GM18502 (cell line): ENCODE data around the gene FKBP4.
A peak's percentile ranks its signal among the peaks of the same experiment; 100 is the strongest.

Experiments
- ATAC-seq: cut with Tn5 transposase; IDR thresholded peaks from one replicate; pipeline ENCODE4 v1.9.1; 2021; ENCODE audit warnings: mild to moderate bottlenecking; ENCODE audit not compliant: unreplicated experiment, poor library complexity

FKBP4 gene

DNA sequence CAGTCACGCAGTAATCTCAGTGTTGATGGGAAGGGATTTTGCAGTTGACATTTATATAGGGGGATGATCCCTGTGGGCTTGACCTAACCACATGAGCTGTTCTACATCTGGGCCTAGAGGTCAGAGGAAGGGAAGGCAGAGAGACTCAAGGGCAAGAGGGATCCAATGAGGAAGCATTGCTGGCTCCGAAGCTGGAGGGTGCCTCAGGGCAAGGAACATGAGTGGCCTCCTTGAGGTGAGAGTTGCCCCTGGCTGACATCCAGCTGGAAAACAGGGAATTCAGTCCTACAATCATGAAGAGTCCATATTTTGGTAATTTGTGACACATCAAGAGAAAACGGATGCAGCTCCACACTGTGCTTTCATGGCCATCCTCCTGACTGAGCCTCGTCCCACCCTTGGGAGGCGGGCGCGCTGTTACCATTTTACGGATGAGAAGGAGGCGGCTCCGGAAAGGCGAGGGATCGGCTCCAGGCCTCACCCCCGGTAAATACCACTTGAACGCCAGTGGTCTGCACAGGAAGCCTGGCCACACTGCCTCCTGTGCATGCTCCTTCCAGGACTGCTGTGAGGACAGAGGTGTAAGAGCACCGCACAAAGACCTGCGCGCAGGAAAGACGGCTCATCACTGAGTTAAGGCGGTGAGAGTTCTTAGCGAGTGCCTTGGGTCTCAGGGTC is 18.5 kb upstream of the FKBP4 start:
- no peak for ATAC-seq

- ATAC-seq, result no peak
Observed at GRCh38 chr12:2779281-2779680, 15.5 kb upstream of the FKBP4 start.

- ATAC-seq, result no peak
Observed at GRCh38 chr12:2783936-2784600, 10.7 kb upstream of the FKBP4 start.

DNA sequence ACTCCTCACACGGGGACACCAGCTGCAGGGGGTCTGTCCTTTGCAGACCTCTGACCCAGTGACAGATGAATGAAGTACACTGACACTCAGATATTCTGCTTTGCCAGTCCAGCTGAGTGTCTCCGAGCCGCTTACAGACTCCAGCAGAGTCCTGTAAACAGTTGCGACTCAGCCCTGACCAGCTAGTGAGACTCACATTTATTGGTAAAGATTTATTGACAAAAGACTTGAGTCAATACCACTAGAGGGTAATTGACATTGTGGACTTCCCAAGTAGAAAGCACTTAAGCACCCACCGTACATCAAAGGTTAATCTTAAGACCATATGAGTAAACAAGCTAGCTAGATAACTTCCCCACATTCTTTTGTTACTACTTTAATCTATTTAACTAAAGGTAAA is 9.8 kb upstream of the FKBP4 start:
- ATAC-seq, result no peak

DNA sequence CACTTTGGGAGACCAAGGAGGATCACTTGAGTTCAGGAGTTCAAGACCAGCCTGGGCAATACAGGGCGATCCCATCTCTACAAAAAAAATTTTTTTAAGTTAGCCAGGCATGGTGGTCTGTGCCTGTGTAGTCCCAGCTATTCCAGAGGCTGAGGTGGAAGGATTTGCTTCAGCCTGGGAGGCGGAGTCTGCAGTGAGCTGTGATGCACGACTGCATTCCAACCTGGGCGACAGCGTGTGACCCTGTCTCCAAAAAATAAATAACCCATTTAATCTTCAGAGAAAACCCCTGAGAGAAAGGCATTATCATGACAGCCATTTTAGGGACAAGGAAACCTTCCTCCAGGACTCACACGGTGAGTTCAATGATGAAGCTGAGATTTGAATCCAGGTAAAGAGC is 3.7 kb upstream of the FKBP4 start:
- no peak for ATAC-seq

GRCh38 chr12:2792671-2793500 is 1.9 kb upstream of the FKBP4 start:
- ATAC-seq, result no peak

GRCh38 chr12:2793561-2793960 is 1.2 kb upstream of the FKBP4 start:
- ATAC-seq, result no peak

DNA sequence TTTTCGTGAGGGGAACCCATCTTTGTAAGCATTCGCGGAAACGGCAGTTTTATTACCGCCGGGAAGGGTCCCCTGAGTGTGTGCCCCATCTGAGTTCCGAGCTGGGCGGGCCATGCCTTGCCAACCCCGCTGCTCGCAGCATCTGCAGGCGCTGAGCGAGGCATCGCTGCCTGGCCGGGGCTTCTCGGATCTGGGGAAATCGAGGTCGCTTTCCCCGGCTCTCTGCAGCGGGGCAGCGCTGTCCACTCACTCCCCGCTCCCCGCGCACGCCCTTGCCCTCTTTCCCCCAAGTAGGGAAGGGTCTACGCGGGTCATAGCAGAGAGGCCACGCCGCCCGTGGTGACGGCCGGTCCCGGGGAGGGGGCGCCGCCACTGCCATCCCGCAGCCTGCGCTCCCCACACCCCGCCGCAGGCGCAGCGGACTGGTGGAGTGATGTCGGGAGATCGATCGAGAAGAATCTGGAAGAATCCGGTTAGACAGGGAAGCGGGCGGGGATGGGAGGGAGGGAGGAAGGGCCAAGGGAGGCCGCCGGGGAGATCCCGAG is 507 bp upstream of the FKBP4 start:
- ATAC-seq, result peak; percentile 10

DNA sequence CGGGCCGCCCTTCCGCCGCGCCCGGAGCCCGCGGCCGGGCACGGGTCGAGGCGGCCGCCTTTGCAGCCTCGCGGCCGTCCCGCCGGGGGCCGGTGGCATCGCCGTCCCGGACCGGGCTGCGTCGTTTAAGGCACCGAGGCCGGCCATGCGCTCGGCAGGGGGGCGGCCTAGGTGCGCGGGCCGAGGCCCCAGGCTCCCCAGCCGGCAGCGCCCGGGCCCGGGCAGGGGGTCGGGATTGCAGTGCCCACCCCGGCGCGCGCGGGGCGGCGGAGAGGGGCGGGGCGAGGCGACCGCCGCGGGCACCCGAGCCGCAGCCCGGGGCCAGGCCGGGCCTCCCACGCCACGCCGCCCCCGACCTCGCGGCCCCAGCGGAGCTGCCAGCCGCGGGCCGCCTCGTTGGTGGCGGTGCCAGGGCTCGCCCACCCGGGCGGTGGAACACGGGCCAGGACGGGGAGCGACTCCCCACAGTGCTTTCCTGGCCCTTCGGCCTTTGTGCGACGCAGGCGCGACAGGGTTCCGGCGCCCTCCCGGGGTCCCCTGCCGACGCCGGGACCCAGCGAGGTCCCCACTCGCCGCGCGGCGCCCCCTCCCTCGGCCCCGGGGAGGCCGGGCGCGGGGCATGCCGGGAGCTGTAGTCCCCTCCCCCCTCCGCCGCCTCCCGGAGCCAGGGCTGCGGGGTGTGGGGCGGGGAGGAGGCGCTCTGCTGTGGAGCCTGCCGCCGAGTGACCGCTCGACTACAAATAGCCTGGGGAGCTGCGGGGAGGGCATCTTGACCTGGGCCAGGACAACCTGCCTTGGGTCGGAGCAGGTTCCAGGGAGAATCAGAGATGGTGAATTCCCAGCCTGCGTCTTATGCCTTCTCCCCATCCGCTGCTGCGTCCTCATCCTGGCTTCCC is 769 bp downstream of the FKBP4 start:
- ATAC-seq, result peak; percentile 73

GRCh38 chr12:2796187-2796666 is 1.5 kb downstream of the FKBP4 start:
- no peak for ATAC-seq

- ATAC-seq, result no peak
Observed at GRCh38 chr12:2797721-2798418, 3.1 kb downstream of the FKBP4 start.

DNA sequence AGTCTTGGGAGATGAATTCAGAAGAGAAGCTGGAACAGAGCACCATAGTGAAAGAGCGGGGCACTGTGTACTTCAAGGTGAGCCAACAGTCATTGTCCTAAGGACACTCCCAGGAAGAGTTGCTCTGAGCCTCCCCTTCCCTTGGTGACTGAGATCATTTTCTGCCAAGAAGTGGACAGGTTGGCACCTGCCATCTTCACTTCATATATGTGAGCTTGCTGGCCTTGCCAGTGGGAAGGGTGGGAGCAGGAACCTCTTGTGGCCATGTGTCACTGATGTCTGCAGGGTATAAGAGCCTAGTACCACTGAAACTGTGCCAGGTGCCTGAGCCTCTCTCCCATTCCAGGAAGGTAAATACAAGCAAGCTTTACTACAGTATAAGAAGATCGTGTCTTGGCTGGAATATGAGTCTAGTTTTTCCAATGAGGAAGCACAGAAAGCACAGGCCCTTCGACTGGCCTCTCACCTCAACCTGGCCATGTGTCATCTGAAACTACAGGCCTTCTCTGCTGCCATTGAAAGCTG is 5.3 kb downstream of the FKBP4 start:
- no peak for ATAC-seq

DNA sequence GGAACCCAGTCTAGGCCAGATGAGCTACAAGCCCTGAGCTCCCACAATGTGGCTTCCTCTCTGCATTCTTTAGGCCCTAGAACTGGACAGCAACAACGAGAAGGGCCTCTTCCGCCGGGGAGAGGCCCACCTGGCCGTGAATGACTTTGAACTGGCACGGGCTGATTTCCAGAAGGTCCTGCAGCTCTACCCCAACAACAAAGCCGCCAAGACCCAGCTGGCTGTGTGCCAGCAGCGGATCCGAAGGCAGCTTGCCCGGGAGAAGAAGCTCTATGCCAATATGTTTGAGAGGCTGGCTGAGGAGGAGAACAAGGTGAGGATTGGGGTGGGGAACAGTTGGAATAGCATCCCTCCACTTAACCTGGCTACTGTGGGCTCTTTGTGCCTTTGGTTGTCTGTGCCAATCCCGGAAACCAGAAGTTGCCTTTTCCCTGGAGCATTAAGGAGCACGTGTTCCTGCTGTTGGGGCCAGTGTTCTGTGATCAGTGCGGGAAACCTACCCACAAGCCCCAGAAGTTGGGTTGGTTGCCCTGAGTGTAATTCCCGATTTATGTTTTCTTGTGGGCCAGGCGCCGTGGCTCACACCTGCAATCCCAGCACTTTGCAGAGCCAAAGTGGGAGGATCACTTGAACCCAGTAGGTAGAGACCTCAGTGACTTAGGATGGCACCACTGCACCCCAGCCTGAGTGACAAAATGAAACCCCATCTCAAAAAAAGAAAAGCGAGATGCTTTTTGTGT is 6.4 kb downstream of the FKBP4 start:
- ATAC-seq, result no peak

DNA sequence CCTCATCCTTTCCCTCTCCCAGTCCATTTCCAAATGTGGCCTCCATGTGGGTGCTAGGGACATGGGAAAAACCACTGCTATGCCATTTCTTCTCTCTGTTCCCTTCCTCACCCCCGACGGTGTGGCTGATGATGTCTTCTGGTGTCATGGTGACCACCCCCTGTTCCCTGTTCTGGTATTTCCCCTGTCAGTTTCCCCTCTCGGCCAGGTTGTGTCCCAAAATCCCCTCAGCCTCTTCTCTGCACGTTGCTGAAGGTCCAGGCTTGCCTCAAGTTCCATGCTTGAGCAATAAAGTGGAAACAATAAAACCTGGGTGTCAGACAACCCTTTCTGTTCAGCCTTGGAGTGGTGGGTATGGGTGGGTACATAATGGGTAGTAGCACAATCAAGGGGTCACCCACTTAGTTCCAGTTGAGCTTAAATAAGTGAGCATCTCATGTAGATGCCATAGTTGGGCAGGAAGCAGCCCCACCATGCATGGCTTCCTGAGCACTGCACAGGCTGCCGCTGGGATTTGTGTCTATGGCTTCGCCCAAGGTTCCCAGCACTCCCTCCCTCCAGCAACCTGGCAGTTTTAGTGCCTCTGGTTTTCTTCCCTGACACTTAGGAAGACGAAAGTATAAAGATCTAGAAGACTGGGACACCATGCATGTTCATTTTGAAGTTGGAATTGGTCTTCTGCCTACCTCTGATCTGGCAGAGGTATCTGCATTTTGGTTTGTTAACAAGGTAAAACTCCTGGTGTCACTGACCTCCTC is 9.0 kb downstream of the FKBP4 start:
- no peak for ATAC-seq

DNA sequence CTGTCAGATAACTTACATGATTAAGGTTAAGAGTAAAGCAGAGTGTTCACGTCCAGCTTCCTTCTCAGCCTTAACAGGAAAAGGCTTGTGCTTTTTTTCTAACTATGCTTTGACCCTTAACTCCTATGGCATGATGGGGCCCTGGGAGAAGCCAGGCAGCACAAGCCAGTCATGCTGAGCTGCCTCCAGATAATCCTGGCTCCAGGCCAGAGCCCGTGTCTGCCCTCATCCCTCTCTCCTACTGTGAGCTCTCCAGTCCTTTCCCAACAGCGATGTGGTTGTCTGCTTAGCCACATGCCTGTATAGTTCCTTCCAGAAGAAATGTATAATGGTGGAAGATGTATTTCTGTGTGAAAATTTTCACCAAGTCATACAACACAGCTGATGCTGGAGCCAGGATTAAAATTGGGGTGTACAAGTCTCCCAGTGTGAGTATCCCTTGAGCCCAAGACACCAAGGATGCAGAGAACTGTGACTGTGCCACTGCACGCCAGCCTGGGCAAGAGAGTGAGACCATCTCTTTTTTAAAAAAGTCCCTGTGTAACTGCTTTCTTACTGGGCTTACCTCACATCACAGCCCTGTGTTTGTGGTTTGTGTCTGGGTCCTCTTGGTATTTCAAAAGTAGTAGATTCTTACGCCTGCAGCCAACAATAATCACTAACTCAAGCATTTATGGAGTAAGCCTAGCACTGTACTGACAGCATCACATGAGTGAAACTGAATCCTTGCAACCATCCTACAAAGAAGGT is 9.8 kb downstream of the FKBP4 start:
- no peak for ATAC-seq

- ATAC-seq, result no peak
Observed at GRCh38 chr12:2805143-2805520, 10.4 kb downstream of the FKBP4 start.

GRCh38 chr12:2806700-2807099 is 11.9 kb downstream of the FKBP4 start:
- no peak for ATAC-seq
